ENCODE data around the gene FBXO21.

DNA sequence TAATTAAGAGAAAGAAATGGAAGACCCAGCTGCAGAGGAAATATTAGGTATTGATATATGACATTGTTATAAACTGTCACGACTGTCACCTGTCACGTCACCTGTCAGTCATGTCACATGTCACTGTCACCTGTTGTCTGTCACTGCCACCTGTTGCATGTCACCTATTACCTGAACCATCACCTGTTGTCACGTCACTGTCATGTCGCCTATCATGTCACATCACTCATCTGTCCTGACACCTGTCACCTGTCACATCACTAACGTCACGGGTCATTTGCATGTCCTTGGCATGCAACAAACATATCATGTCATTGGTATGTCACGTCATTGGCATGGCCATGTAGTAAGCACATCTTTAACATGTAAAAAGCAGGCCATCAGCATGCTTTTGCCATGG is 64.5 kb downstream of the FBXO21 start:
- no peak for TF ChIP-seq EZH2 (IDR thresholded peaks at IDR 0.05; ENCODE audit: insufficient read depth, poor library complexity, severe bottlenecking)
- no peak for TF ChIP-seq EZH2phosphoT487 (IDR thresholded peaks at IDR 0.05; ENCODE audit: insufficient read depth, low read depth)
